Measurements from ENCODE around the gene CGREF1.
"Not testable (repeated sequence)": the region's sequence is repeated elsewhere in the genome, so short reads cannot be mapped to it uniquely, and the experiment has no call there.

Gene CGREF1

DNA sequence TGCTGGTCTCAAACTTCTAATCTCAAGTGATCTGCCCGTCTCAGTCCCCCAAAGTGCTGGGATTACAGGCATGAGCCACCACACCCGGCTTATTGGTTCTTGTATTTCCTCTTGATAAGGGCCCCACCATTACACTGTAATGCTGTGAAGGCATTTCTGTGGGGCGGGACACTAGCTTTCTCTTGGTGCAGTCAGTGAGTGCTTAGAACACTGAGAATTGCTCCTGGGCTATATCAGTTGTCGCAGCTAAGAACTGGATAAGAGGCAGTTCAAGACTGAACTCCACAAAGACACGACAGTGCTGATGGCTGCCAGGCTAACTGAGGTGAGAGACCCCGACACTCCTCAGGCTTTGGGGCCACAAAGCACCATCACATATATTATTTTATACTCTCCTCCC, 30.3 kb downstream of the CGREF1 start:
- no peak for DNase-seq (ENCODE audit: low read depth in 2 of 2)

DNA sequence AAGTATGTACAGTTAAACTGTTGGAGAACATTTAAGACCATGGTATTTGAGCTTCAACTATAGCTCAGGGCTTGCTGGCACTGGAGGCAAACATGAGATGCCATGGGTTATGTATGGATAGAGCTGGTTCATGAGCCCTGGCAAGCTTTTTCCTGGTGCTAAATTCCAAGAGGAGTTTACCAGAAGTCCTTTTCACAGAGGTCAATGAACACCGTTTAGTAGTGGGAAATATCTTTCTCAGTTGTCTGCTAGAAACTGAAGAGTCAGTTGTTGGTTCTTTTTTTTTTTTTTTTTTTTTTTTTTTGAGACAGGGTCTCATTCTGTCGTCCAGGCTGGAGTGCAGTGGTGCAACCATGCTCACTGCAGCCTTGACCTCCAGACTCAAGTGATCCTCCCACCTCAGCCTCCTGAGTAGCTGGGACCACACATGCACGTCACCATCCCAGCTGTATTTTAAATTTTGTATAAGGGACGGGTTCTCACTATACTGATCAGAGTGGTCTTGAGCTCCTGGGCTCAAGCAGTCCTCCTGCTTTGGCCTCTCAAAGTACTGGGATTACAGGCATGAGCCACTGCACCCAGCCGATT, 31.0 kb downstream of the CGREF1 start:
- DNase-seq (ENCODE audit: low read depth in 2 of 2) = no peak

DNA sequence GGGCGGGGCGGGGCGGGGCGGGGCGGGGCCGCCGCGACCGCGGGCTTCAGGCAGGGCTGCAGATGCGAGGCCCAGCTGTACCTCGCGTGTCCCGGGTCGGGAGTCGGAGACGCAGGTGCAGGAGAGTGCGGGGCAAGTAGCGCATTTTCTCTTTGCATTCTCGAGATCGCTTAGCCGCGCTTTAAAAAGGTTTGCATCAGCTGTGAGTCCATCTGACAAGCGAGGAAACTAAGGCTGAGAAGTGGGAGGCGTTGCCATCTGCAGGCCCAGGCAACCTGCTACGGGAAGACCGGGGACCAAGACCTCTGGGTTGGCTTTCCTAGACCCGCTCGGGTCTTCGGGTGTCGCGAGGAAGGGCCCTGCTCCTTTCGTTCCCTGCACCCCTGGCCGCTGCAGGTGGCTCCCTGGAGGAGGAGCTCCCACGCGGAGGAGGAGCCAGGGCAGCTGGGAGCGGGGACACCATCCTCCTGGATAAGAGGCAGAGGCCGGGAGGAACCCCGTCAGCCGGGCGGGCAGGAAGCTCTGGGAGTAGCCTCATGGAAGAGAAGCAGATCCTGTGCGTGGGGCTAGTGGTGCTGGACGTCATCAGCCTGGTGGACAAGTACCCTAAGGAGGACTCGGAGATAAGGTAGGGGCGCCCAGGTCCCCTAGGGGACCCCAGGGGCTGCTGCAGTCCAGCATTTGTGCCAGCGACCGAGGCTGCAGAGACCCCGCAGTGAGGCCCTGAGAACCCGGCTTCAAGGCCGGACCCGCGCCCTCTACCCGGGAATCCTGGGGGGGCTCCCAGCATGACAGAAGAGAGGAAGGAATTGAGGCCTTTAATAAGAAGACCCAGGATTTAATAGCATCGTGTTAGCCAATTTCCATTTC, 32.0 kb downstream of the CGREF1 start, which contains the start of gene KHK:
KHK (plus strand) TSS at position 49 of the 870 bp plus-strand sequence; CDS start at position 537, 488 bp downstream.
- DNase-seq (ENCODE audit: low read depth in 2 of 2) = no peak

GRCh38 chr2:27086090-27086723, 32.7 kb downstream of the CGREF1 start:
- peak; percentile 96 to 99 for DNase-seq (ENCODE audit: low read depth in 2 of 2)

DNA sequence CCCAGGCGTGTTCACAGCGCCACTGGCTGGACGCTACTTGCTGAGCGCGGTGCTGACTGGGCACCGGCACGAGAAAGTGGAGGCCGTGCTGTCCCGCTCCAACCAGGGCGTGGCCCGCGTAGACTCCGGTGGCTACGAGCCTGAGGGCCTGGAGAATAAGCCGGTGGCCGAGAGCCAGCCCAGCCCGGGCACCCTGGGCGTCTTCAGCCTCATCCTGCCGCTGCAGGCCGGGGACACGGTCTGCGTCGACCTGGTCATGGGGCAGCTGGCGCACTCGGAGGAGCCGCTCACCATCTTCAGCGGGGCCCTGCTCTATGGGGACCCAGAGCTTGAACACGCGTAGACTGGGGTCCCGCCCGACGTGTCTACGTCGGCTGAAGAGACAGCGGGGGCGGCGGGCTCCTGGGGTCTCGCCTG, 33.2 kb downstream of the CGREF1 start:
- no peak for DNase-seq (ENCODE audit: low read depth in 2 of 2)

GRCh38 chr2:27085062-27085672, 33.8 kb downstream of the CGREF1 start:
- no peak for DNase-seq (ENCODE audit: low read depth in 2 of 2)

DNA sequence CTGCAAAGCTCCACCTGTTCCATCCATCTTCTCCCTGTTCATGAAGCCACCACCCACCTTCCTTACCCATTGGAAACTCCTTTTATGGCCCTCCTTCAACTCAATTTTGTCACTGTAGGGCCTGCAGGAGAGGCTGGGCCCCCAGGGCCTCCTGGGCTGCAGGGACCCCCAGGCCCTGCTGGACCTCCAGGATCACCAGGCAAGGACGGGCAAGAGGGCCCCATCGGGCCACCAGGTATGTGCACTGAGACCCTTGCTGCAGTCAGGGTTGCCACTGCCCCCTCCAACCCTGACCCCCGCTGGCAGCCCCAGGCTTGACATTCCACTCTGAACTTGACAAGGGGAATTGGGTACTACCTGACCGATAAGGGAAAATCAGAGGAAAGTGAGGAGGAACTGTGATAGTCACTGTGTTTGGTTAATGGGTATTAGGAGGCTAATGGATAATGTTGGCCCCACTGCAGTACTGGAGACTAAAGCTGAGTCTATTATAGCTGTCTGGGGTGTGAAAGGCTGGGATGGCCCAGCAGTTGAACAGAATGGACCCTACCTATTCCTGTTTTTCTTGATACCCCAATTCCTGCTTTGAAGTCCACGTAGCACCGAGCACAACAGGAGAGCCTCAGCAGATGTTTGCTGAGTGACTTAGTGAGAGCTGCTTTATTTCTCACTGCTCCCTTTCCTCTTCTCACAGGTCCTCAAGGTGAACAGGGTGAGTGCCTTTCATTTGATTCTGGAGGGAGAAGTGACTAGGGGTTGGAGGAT, 34.4 kb downstream of the CGREF1 start:
- no peak for DNase-seq (ENCODE audit: low read depth in 2 of 2)

DNA sequence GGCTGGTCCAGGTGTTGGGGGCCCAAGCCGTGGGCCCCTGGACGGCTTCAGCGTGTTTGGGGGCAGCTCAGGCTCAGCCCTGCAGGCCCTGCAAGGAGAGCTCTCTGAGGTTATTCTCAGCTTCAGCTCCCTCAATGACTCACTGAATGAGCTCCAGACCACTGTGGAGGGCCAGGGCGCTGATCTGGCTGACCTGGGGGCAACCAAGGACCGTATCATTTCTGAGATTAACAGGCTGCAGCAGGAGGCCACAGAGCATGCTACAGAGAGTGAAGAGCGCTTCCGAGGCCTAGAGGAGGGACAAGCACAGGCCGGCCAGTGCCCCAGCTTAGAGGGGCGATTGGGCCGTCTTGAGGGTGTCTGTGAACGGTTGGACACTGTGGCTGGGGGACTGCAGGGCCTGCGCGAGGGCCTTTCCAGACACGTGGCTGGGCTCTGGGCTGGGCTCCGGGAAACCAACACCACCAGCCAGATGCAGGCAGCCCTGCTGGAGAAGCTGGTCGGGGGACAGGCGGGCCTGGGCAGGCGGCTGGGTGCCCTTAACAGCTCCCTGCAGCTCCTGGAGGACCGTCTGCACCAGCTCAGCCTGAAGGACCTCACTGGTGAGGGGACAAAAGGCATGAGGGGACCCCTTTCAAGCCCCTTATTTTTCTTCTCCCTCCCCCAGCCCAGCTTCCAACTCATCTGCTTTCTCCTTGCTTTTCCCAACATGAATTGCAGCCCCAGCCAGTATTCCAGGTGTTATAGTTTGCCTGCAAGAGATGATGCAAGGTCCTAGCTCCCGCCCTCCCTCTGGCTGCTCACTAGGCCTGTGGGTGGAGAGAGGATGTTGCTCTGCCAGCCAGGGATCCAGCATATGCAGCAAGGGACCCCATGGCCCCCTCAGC, 35.3 kb downstream of the CGREF1 start:
- DNase-seq (ENCODE audit: low read depth in 2 of 2) = no peak

DNA sequence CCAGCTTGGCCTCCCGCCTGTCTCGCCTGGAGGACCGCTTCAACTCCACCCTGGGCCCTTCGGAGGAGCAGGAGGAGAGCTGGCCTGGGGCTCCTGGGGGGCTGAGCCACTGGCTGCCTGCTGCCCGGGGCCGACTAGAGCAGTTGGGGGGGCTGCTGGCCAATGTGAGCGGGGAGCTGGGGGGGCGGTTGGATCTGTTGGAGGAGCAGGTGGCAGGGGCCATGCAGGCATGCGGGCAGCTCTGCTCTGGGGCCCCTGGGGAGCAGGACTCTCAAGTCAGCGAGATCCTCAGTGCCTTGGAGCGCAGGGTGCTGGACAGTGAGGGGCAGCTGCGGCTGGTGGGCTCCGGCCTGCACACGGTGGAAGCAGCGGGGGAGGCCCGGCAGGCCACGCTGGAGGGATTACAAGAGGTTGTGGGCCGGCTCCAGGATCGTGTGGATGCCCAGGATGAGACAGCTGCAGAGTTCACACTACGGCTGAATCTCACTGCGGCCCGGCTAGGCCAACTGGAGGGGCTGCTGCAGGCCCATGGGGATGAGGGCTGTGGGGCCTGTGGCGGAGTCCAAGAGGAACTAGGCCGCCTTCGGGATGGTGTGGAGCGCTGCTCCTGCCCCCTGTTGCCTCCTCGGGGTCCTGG, 36.0 kb downstream of the CGREF1 start:
- DNase-seq (ENCODE audit: low read depth in 2 of 2) = no peak

GRCh38 chr2:27081984-27082772, 36.8 kb downstream of the CGREF1 start:
- DNase-seq (ENCODE audit: low read depth in 2 of 2) = no peak

DNA sequence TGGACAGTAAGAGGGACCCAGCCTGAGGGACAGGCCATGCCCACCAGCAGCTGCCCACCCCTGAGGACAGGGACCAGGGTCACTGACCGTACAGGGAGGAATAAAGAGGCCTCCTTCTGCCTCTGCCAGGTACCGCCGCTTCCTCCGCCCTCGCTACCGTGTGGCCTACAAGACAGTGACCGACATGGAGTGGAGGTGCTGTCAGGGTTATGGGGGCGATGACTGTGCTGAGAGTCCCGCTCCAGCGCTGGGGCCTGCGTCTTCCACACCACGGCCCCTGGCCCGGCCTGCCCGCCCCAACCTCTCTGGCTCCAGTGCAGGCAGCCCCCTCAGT, 38.4 kb downstream of the CGREF1 start:
- no peak for DNase-seq (ENCODE audit: low read depth in 2 of 2)

DNA sequence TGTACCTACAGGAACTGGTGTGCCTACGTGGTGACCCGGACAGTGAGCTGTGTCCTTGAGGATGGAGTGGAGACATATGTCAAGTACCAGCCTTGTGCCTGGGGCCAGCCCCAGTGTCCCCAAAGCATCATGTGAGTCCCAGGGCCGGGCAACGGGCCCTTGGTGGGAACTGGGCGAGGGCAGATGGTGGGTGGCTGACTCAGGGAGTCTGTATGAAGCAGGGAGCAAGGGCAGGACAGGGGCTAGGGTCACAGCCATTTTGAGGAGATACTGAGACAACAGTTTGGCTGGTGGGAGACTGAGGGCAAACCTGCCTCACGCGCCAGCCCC, 38.8 kb downstream of the CGREF1 start:
- no peak for DNase-seq (ENCODE audit: low read depth in 2 of 2)

DNA sequence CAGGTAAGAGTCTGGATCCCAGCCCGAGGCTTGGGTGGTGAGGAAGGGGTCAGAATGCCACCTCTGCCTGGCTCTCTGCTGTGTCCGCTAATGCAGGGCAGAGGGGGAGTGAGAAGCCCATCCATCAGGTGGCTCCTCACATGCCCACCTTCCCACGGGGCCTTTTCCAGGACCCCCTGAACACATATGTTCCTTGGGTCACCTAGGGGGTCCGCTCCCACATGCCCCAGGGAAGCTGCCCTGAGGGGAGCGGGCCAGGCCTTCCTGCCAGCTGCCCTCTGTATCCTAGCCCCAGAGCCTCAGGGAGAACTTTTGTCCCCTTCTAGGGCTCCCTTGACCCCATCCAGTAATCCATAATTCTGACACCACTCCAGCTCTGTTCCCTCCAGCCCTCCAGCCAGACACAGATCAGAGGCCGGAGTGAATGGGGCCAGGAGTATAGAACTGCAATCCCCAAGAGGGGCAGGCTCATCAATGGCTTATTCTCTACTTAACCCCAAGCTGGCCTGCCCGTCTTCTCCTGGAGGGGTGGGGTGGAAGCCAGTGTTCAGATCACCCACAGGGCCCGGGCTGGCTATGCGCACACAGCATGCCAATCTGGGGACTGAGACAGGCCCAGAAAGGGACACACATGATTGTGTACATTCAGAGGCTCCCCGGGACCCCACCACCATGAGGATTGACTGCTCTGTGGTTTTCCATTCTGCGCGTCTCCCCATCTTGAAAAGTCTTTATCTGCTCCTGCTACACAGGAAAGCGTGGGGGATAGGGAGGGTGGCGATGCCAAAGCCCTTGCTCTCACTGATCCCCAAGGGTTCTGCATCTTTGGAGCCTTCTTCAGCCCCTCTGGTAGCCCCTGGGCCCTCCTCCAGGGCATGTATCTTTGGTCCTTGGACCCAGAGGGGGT, 39.4 kb downstream of the CGREF1 start:
- no peak for DNase-seq (ENCODE audit: low read depth in 2 of 2)

DNA sequence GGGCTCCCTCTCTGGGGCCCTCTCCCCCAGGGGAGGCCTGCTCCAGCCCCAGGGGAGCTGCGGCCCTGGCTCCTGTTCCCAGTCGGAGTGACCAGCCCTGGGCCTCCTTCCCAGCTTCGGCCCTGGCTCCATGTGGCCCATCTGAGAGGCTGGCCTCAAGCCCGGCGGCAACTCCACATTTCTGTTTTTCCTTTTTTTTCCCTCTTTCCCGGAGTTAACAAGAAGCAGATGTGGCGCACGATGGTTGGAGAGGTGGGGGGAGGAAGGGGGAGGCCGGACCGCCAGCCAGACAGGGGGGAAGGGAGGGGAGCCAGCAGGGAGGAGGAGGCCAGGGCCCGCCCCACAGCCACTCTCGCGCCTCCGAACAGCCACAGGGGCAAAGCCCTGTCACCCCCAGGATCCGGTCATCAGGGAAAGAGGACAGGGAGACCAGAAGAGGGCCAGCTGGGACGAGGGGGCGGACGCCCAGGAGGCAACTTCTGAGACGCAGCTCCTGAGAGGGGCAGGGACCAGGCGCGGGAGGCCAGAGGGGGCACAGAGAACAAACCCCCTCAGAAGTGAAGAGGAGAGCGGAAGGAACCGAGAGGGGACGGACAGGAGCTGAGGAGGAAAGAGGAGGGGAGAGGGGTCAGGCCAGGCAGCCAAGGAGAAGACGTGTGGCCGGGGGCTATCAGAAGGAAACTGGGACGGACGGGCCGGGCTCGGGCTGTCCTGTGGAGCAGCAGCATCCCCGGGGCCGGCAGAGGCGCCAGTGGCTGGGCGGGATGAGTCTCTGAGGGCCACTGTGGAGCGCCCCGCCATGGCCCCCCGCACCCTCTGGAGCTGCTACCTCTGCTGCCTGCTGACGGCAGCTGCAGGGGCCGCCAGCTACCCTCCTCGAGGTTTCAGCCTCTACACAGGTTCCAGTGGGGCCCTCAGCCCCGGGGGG, 40.4 kb downstream of the CGREF1 start, which contains the start of gene EMILIN1:
EMILIN1 (plus strand) TSS at position 349 of the 928 bp plus-strand sequence; CDS start at position 800, 451 bp downstream.
- no peak for DNase-seq (ENCODE audit: low read depth in 2 of 2)

- no peak for DNase-seq (ENCODE audit: low read depth in 2 of 2)
Observed at GRCh38 chr2:27077231-27077630, 41.7 kb downstream of the CGREF1 start.

DNA sequence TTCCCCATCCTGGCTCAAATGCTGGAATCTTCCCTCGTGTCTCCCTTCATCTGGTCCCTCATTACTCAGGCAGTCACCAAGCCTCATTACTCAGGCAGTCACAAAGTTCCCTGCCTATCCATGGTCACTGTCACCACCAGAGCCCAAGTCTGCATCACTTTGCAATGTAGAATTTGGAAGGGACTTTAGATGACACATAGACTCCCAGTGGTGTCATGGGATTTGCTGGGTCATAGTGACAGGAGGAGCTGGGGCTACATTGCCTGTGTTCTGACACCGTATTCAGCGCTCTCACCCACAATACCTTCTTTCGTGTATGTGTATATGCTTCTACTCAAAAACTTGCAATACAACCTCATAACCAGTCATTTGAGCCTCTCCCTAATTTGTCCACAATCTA, 42.6 kb downstream of the CGREF1 start:
- DNase-seq (ENCODE audit: low read depth in 2 of 2) = no peak

DNA sequence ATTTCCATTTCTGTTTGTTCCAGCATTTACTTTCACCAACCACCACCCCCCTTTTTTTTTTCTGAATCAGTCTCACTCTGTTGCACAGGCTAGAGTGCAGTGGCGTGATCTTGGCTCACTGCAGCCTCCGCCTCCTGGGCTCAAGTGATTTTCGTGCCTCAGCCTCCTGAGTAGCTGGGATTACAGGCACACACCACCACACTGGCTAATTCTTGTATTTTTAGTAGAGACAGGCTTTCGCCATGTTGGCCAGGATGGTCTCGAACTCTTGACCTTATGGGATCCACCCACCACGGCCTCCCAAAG, 43.4 kb downstream of the CGREF1 start:
- not testable (repeated sequence) for DNase-seq (ENCODE audit: low read depth in 2 of 2)
